OCI-LY1 (cell line): ENCODE data around the gene CSMD2.

ENCODE experiments used
- EZH2 ChIP-seq: fragments of 200-600 bp; sonication (generic), shearing (Covaris generic); IDR thresholded peaks from 2 replicates; pipeline ENCODE4 v1.8.0; 2017; ENCODE audit warnings: borderline replicate concordance, mixed run types, mild to moderate bottlenecking, antibody characterized with exemption, low read length, moderate library complexity, mixed read lengths
- TF ChIP-seq, protein P1 (sequence below): fragments of 200-600 bp; sonication (generic), shearing (Covaris generic); IDR thresholded peaks from 2 replicates; pipeline ENCODE4 v1.5.1; 2017; ENCODE audit warnings: mild to moderate bottlenecking, antibody characterized with exemption, low read length, moderate library complexity, mixed read lengths

DNA sequence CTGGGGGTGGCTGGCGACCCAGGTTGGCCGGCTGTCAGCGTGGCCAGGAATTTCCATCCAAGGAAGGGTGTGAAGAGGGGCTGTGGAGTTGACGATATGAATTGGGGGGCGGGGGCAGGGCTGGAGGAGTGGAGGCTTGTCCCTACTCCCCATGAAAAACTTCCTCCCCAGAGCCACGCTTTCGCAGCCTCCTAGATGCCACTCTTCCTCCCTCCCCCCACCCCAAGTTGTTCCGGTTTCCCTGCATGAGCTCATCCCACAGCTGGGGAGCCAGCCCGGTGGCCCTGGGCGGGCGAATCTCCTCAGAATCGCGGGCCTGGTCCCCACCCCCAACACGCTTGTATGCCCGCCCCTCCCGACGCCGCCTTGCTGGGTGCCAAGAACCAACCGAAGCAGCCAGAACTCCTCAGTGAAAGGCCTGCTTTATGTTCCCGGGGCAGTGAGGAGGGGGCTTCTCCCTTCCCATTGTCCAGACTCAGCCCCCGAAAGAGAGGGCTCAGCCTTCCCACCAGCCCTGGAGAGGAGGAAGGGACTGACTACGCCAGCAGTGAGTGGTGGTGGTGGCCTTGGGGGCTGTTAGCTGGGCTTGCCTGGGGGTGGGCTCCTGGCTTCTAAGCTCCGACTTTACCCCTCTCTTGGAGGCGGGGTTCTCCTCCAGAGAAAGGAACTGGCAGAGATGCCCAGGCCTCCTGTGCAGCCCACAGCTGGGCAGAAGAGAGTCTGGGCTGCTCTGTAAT, 1.8 kb upstream of the CSMD2 start:
- TF ChIP-seq, protein P1, sequence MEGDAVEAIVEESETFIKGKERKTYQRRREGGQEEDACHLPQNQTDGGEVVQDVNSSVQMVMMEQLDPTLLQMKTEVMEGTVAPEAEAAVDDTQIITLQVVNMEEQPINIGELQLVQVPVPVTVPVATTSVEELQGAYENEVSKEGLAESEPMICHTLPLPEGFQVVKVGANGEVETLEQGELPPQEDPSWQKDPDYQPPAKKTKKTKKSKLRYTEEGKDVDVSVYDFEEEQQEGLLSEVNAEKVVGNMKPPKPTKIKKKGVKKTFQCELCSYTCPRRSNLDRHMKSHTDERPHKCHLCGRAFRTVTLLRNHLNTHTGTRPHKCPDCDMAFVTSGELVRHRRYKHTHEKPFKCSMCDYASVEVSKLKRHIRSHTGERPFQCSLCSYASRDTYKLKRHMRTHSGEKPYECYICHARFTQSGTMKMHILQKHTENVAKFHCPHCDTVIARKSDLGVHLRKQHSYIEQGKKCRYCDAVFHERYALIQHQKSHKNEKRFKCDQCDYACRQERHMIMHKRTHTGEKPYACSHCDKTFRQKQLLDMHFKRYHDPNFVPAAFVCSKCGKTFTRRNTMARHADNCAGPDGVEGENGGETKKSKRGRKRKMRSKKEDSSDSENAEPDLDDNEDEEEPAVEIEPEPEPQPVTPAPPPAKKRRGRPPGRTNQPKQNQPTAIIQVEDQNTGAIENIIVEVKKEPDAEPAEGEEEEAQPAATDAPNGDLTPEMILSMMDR = no peak
- no peak for TF ChIP-seq EZH2
